ENCODE results near the gene DNAJC5G.

- TF ChIP-seq POLR2A (IDR thresholded peaks at IDR 0.05; ENCODE audit: low read depth, low read length), result no peak; the same call in 1 of the 2 replicates
- TF ChIP-seq TAF1 (IDR thresholded peaks at IDR 0.05; ENCODE audit: low read depth, low read length), result no peak
Measured at GRCh38 chr2:27322301-27322765, 47.1 kb downstream of the DNAJC5G start.

All from GM12891 (cell line).